ENCODE data around the gene ADTRP. TPM values are rescaled to one million over a fixed set of nuclear protein-coding genes. Genes with fewer than 3 reads are reported as not detected.

Gene ADTRP
- total RNA-seq, 1 donor from 2014 or later, result not detected

DNA sequence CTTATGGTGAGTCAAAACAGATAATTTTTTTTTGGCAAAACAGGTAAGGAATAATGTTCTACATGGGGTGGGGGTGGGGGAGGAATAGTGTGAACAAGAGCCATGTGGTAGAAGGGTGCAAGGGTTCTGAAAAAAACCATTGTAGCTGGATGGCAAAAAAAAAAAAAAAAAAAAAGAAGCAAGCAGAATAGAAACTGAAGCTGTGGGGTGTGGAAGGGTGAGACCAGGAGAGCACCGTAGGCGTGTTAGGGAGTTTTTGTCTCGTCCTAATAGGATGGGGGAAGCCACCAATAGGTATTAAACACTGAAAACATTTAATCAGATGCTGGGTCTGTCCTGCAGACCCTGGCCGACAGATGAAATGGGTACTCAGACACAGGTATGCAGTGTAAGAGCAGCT is 110.1 kb downstream of the ADTRP start:
- intact Hi-C loops (cut with DNase I), result no loop called here
- TF ChIP-seq POLR2A (IDR thresholded peaks at IDR 0.05) (no peak), POLR2AphosphoS5 (IDR thresholded peaks at IDR 0.05; ENCODE audit: insufficient read depth in 1 of 2, low read depth in 1 of 2) (no peak)
- TF ChIP-seq, protein P1, sequence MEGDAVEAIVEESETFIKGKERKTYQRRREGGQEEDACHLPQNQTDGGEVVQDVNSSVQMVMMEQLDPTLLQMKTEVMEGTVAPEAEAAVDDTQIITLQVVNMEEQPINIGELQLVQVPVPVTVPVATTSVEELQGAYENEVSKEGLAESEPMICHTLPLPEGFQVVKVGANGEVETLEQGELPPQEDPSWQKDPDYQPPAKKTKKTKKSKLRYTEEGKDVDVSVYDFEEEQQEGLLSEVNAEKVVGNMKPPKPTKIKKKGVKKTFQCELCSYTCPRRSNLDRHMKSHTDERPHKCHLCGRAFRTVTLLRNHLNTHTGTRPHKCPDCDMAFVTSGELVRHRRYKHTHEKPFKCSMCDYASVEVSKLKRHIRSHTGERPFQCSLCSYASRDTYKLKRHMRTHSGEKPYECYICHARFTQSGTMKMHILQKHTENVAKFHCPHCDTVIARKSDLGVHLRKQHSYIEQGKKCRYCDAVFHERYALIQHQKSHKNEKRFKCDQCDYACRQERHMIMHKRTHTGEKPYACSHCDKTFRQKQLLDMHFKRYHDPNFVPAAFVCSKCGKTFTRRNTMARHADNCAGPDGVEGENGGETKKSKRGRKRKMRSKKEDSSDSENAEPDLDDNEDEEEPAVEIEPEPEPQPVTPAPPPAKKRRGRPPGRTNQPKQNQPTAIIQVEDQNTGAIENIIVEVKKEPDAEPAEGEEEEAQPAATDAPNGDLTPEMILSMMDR (IDR thresholded peaks at IDR 0.05), result no peak

DNA sequence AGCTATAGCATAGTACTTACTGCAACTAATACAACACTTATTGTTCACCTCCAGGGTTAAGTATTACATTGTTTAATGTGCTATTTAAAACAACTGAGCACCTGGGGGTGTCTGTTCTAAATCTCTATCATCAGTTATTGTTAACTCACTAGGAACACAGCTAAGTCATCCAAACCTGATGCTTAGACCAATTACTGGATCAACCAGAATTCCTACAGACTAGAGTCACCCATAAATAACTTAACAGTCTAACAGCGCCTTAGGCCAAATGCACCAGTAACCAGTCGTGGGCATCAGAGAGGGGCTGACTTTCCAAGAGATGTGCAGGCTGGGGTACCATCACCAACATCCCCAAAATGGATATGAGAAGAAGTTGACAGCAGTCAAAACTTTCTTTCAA is 110.7 kb downstream of the ADTRP start:
- H3K9me3 ChIP-seq, result no peaks in the 10 kb centered on the region
- no peak for TF ChIP-seq POLR2AphosphoS5 (IDR thresholded peaks at IDR 0.05; ENCODE audit: insufficient read depth in 1 of 2, low read depth in 1 of 2)
- no peak for TF ChIP-seq POLR2A (IDR thresholded peaks at IDR 0.05)
- TF ChIP-seq, protein P1 (IDR thresholded peaks at IDR 0.05), result no peak
- no peak overlapping the region for H3K27ac ChIP-seq
- DNase-seq (ENCODE audit: extremely low spot score in 2 of 2), result no peak
- no peak overlapping the region for H3K4me3 ChIP-seq
- intact Hi-C loops (cut with DNase I), result no loop called here
- H3K36me3 ChIP-seq, result no peaks in the 10 kb centered on the region
- H3K27me3 ChIP-seq, result no peaks in the 10 kb centered on the region
- H3K4me1 ChIP-seq, result no peaks in the 10 kb centered on the region

More for the DNA sequence above, 110.1 kb downstream of the ADTRP start:
- Histone ChIP-seq H3K4me3 (no peak overlapping the region), H3K27me3 (no peaks in the 10 kb centered on the region), H3K9me3 (no peaks in the 10 kb centered on the region), H3K36me3 (no peaks in the 10 kb centered on the region), H3K4me1 (no peaks in the 10 kb centered on the region), H3K27ac (no peak overlapping the region)
- no peak for DNase-seq (ENCODE audit: extremely low spot score in 2 of 2)

DNA sequence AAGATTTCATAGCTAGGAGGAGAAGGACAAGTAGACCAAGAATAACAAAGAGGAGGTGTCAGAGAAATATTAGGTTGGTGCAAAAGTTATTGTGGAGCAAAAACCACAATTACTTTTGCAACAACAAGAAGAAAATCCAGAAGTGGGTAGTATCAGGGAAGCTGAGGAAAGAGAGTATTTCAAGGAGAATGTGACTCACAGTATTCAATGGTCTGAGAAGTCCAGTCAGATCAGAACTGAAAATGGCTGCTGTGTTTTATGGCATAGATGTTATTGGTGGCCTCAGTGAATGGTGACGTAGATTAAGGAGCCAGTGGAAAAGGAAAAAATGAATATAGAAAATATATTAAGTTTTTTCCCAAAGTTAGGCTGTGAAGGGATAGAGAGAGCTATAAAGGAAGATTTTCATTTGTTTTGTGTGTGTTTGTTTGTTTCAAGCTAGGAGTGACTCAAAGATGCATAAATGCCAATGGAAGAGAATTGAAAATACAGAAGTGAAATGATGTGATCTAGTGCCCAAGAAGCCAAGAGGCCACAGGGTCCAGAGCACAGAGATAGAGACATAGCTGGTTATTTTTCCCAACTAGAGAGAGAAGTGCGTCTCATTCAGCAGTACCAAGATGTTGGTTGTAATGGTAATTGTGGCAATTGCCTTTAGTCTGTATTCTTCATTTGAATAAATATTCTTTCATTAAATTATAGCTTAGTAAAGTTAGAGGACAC is 112.8 kb downstream of the ADTRP start:
- Histone ChIP-seq H3K36me3 (no peaks in the 10 kb centered on the region), H3K9me3 (no peaks in the 10 kb centered on the region), H3K4me1 (no peaks in the 10 kb centered on the region), H3K27ac (no peak overlapping the region), H3K4me3 (no peak overlapping the region), H3K27me3 (no peaks in the 10 kb centered on the region)
- intact Hi-C loops (cut with DNase I), result no loop called here
- no peak for DNase-seq (ENCODE audit: extremely low spot score in 2 of 2)
- no peak for TF ChIP-seq POLR2A (IDR thresholded peaks at IDR 0.05)
- no peak for TF ChIP-seq POLR2AphosphoS5 (IDR thresholded peaks at IDR 0.05; ENCODE audit: insufficient read depth in 1 of 2, low read depth in 1 of 2)
- TF ChIP-seq, protein P1 (IDR thresholded peaks at IDR 0.05), result no peak

Small RNAs within 50 kb of the gene (small RNA-seq; reads per million reads assigned to genes)
- not detected for gene RF00272

Other genes with a start within 250 kb of the ADTRP start
- 2.5 TPM for gene TMEM170B, start 241.1 kb downstream of the ADTRP start, total RNA-seq
- 36.1 TPM for gene HIVEP1, start 233.5 kb upstream of the ADTRP start, total RNA-seq